KMS-11 (cell line): ENCODE data around the gene PTGDR2.

Experiments
- H2AFZ ChIP-seq: fragments of 200-600 bp; sonication (generic); 2 replicates; pipeline ENCODE4 v1.6.1; 2016; ENCODE audit warnings: antibody characterized with exemption, mixed run types, low read depth
- H3K27ac ChIP-seq: fragments of 200-600 bp; sonication (generic); 2 replicates; pipeline ENCODE4 v1.6.1; 2016; ENCODE audit warnings: mild to moderate bottlenecking, mixed run types
- H3K27me3 ChIP-seq: fragments of 200-600 bp; sonication (generic); 2 replicates; pipeline ENCODE4 v1.6.1; 2017; ENCODE audit warnings: mild to moderate bottlenecking, low read depth, mixed run types, moderate library complexity; ENCODE audit not compliant: insufficient read depth
- H3K36me3 ChIP-seq: fragments of 200-600 bp; sonication (generic); 2 replicates; pipeline ENCODE4 v1.6.1; 2017; ENCODE audit warnings: mild to moderate bottlenecking, mixed run types; ENCODE audit not compliant: insufficient read depth
- H3K4me1 ChIP-seq: fragments of 200-600 bp; sonication (generic); 2 replicates; pipeline ENCODE4 v1.6.1; 2016; ENCODE audit warnings: mild to moderate bottlenecking, low read depth, mixed run types; ENCODE audit not compliant: poor library complexity, severe bottlenecking
- H3K4me2 ChIP-seq: fragments of 200-600 bp; sonication (generic); 2 replicates; pipeline ENCODE4 v1.7.0; 2016; ENCODE audit warnings: mild to moderate bottlenecking, mixed run types
- H3K4me3 ChIP-seq: fragments of 200-600 bp; sonication (generic); IDR thresholded peaks from 2 replicates; pipeline ENCODE4 v1.6.1; 2017; ENCODE audit warnings: low read depth, low read length, mixed read lengths; ENCODE audit not compliant: insufficient read depth
- H3K79me2 ChIP-seq: fragments of 200-600 bp; sonication (generic); 2 replicates; pipeline ENCODE4 v1.6.1; 2016; ENCODE audit warnings: low read depth, mixed run types; ENCODE audit not compliant: insufficient read depth
- H3K9ac ChIP-seq: fragments of 200-600 bp; sonication (generic); 2 replicates; pipeline ENCODE4 v1.6.1; 2016; ENCODE audit warnings: mild to moderate bottlenecking, mixed run types
- H4K20me1 ChIP-seq: fragments of 200-600 bp; sonication (generic); 2 replicates; pipeline ENCODE4 v1.6.1; 2016; ENCODE audit warnings: mild to moderate bottlenecking, mixed run types; ENCODE audit not compliant: insufficient read depth
- TF ChIP-seq, protein P1 (sequence below): fragments of 200-600 bp; sonication (generic); conservative IDR thresholded peaks from 2 replicates; pipeline ENCODE4 v1.6.1; 2017; ENCODE audit warnings: low read depth, mild to moderate bottlenecking, antibody characterized with exemption, low read length, moderate library complexity, mixed read lengths

PTGDR2 gene

DNA sequence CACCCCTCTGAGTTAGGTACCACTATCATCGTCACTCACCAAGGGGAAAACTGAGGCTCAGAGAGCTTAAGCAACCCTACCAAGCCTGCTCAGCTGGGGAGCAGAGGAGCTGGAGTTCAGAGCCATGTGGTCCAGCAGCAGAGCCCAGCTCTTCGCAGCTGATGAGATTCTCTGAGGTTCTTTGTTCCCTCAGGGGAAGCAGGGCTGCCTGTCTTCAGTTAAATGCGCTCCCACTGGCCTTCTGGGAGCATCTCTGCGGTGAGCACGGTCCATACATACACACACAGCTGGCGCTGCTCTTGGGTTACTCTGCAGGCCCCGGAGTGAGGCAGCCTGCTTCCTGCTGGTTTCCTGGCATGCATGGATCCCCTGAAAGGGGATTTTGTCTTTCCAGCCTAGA, 5.2 kb upstream of the PTGDR2 start:
- Histone ChIP-seq H3K79me2 (no peaks in the 10 kb centered on the region), H3K4me3 (no peak overlapping the region), H3K27ac (no peak overlapping the region), H3K9ac (no peak overlapping the region), H4K20me1 (no peaks in the 10 kb centered on the region), H3K4me1 (no peaks in the 10 kb centered on the region), H3K27me3 (no peaks in the 10 kb centered on the region), H3K36me3 (no peaks in the 10 kb centered on the region), H2AFZ (no peak overlapping the region), H3K4me2 (no peak overlapping the region)
- TF ChIP-seq, protein P1, sequence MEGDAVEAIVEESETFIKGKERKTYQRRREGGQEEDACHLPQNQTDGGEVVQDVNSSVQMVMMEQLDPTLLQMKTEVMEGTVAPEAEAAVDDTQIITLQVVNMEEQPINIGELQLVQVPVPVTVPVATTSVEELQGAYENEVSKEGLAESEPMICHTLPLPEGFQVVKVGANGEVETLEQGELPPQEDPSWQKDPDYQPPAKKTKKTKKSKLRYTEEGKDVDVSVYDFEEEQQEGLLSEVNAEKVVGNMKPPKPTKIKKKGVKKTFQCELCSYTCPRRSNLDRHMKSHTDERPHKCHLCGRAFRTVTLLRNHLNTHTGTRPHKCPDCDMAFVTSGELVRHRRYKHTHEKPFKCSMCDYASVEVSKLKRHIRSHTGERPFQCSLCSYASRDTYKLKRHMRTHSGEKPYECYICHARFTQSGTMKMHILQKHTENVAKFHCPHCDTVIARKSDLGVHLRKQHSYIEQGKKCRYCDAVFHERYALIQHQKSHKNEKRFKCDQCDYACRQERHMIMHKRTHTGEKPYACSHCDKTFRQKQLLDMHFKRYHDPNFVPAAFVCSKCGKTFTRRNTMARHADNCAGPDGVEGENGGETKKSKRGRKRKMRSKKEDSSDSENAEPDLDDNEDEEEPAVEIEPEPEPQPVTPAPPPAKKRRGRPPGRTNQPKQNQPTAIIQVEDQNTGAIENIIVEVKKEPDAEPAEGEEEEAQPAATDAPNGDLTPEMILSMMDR = no peak

DNA sequence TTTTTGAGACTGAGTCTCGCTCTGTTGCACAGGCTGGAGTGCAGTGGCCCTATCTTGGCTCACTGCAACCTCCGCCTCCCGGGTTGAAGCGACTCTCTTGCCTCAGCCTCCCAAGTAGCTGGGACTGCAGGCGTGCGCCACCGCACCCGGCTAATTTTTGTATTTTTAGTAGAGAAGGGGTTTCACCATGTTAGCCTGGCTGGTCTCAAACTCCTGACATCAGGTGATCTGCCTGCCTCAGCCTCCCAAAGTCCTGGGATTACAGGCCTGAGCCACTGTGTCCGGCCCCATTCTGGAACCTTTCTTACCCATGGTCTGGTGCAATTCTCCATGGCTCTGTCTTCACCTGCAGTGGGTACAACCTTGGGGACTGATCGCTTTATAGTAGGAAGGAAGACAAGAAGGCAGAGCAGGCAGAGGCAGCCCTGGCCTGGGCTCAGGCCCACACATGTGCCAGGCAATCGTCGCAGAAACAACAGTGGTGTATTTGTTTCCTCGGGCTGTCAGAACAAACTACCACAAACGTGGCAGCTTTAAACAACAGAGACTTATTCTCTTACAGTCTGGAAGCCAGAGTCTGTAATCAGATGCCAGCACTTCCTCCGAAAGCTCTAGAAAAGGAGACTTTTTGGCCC, 4.0 kb upstream of the PTGDR2 start:
- Histone ChIP-seq H3K27me3 (no peaks in the 10 kb centered on the region), H2AFZ (no peak overlapping the region), H3K4me3 (no peak overlapping the region), H3K36me3 (no peaks in the 10 kb centered on the region), H4K20me1 (no peaks in the 10 kb centered on the region), H3K27ac (no peak overlapping the region), H3K9ac (no peak overlapping the region), H3K4me2 (no peak overlapping the region), H3K79me2 (no peaks in the 10 kb centered on the region), H3K4me1 (no peaks in the 10 kb centered on the region)
- TF ChIP-seq, protein P1 = no peak

DNA sequence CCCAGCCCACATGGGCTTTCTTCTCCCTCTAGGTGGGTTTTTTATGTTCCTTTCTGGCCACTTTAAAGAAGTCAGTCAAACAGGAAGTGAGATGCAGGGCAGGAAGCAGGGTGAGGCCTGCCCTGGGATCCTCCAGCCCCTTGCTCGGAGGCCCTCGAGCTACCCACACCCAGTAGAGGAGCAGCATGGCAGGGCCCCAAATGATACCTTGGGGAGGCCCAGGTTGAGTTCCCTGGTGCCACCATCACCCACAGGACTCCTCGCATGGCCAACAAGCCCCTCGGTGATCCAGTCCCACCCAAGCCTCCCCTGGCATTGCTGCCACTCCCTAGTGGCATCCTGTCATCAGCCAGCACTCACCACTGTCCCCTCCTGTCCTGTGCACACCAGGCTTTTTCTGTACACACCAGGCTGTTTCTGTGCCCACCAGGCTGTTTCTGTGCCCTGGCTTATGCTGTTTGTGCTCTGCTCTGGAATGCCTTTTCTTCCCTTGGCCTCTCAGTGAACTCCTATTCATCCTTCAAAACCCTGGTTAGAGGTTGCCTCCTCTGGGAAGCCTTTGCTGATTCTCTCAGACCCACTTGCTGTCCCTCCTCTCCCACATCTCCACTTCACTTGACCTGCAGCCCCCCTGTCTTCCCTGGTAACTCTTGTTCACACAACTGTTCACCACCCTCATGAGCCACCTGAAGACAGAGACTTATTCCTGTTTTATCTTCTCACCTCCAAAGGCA, 3.1 kb upstream of the PTGDR2 start:
- no peaks in the 10 kb centered on the region for H3K27me3 ChIP-seq
- H3K27ac ChIP-seq = no peak overlapping the region
- H3K9ac ChIP-seq = no peak overlapping the region
- H3K4me3 ChIP-seq = no peak overlapping the region
- no peak overlapping the region for H2AFZ ChIP-seq
- TF ChIP-seq, protein P1 = no peak
- H4K20me1 ChIP-seq = no peaks in the 10 kb centered on the region
- no peak overlapping the region for H3K4me2 ChIP-seq
- H3K36me3 ChIP-seq = no peaks in the 10 kb centered on the region
- H3K4me1 ChIP-seq = no peaks in the 10 kb centered on the region
- no peaks in the 10 kb centered on the region for H3K79me2 ChIP-seq

DNA sequence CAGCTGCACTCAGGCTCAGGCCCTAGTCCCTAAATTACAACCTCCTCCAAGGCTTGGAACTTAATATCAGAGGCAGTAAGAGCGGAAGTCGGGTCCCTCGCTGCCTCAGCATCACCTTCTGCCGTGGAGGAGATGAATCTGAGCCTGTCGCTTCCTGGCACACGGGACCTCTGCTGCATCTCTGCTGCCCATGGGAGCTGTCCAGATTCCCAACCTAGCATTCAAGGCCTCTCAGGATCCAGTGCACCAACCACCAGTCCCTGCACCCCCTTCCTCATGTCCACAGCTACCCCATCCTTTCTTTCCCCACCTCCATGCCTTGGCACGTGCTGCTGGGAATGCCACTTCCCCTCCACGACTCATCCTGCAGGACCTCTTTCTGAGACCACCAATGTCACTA, 2.5 kb upstream of the PTGDR2 start:
- Histone ChIP-seq H3K79me2 (no peaks in the 10 kb centered on the region), H3K4me1 (no peaks in the 10 kb centered on the region), H4K20me1 (no peaks in the 10 kb centered on the region), H3K36me3 (no peaks in the 10 kb centered on the region), H3K27me3 (no peaks in the 10 kb centered on the region), H2AFZ (no peak overlapping the region), H3K4me2 (no peak overlapping the region), H3K27ac (no peak overlapping the region), H3K9ac (no peak overlapping the region), H3K4me3 (no peak overlapping the region)
- TF ChIP-seq, protein P1 = no peak
